Astrocyte of the spinal cord (primary cell): ENCODE data around the gene FREM1.

Experiments
- DNase-seq: peaks from one replicate; pipeline ENCODE4 v3.0.0; 2011; ENCODE audit warnings: low read depth, low spot score
- H3K4me3 ChIP-seq: 2 replicates; pipeline ENCODE4 v1.5.1; 2011; ENCODE audit warnings: low read depth, mild to moderate bottlenecking, low read length, moderate library complexity
- CTCF ChIP-seq: IDR thresholded peaks from 2 replicates; pipeline ENCODE4 v1.5.1; 2012; ENCODE audit warnings: low read depth, mild to moderate bottlenecking, low read length, inconsistent platforms
- in situ Hi-C: cut with HindIII; loops from 2 replicates; pipeline ENCODE4 v1.10.0; 2017; ENCODE audit warnings: low sequenced_read_pairs

Gene FREM1

GRCh38 chr9:14899042-14899814 lies 11.0 kb downstream of the FREM1 start:
- in situ Hi-C loops = no loop called here
- TF ChIP-seq CTCF = no peak

GRCh38 chr9:14895806-14896205 lies 14.4 kb downstream of the FREM1 start:
- DNase-seq = no peak
- no peak overlapping the region for H3K4me3 ChIP-seq
- no peak for TF ChIP-seq CTCF
- in situ Hi-C loops = no loop called here

More at GRCh38 chr9:14899042-14899814, 11.0 kb downstream of the FREM1 start:
- no peak for DNase-seq
- no peak overlapping the region for H3K4me3 ChIP-seq

GRCh38 chr9:14893280-14893679 lies 16.9 kb downstream of the FREM1 start:
- no peak for TF ChIP-seq CTCF
- no peak overlapping the region for H3K4me3 ChIP-seq
- in situ Hi-C loops = no loop called here
- DNase-seq = no peak

GRCh38 chr9:14891332-14891731 lies 18.9 kb downstream of the FREM1 start:
- DNase-seq = no peak
- in situ Hi-C loops = no loop called here
- TF ChIP-seq CTCF = no peak
- H3K4me3 ChIP-seq = no peak overlapping the region

- no peak overlapping the region for H3K4me3 ChIP-seq
- in situ Hi-C loops = no loop called here
Measured at GRCh38 chr9:14889451-14889850, 20.8 kb downstream of the FREM1 start.

GRCh38 chr9:14888875-14889274 lies 21.4 kb downstream of the FREM1 start:
- no peak overlapping the region for H3K4me3 ChIP-seq
- in situ Hi-C loops = no loop called here
- TF ChIP-seq CTCF = no peak
- DNase-seq = no peak

More at GRCh38 chr9:14889451-14889850, 20.8 kb downstream of the FREM1 start:
- DNase-seq = no peak
- TF ChIP-seq CTCF = no peak
